Activated T-helper 17 cell treated with anti-CD3 and anti-CD28 coated beads, Interleukin-2, amount 50 U/mL, for 72 hours (primary cell): ENCODE measurements around the gene TRIM63. TPM values are rescaled to one million over a fixed set of nuclear protein-coding genes. Genes with fewer than 3 reads are reported as not detected.

ENCODE experiments used
- ATAC-seq: fragments of 150-1000 bp; cut with Tn5 transposase; replicated peaks from 2 replicates; pipeline ENCODE4 v1.10.0; 2021; ENCODE audit warnings: mild to moderate bottlenecking, moderate library complexity
- H3K27ac Mint-ChIP-seq: one replicate; pipeline ENCODE4 v1.8.0; 2022; ENCODE audit warnings: mixed read lengths
- H3K27me3 Mint-ChIP-seq: one replicate; pipeline ENCODE4 v1.8.0; 2022; ENCODE audit warnings: mixed read lengths
- H3K36me3 Mint-ChIP-seq: one replicate; pipeline ENCODE4 v1.8.0; 2022; ENCODE audit warnings: low read depth, mild to moderate bottlenecking, mixed read lengths
- H3K4me1 Mint-ChIP-seq: one replicate; pipeline ENCODE4 v1.8.0; 2022; ENCODE audit warnings: mixed read lengths
- H3K4me3 Mint-ChIP-seq: one replicate; pipeline ENCODE4 v1.8.0; 2022; ENCODE audit warnings: mild to moderate bottlenecking, mixed read lengths
- H3K9me3 Mint-ChIP-seq: one replicate; pipeline ENCODE4 v1.8.0; 2022; ENCODE audit warnings: mixed read lengths
- total RNA-seq, 2 donors: library from RNA; stranded (reverse); gene quantifications; one replicate each; pipeline ENCODE4 v1.2.3, GENCODE V29; 2022

The TRIM63 gene
- total RNA-seq, 2 donors from 2014 or later, result not detected

DNA sequence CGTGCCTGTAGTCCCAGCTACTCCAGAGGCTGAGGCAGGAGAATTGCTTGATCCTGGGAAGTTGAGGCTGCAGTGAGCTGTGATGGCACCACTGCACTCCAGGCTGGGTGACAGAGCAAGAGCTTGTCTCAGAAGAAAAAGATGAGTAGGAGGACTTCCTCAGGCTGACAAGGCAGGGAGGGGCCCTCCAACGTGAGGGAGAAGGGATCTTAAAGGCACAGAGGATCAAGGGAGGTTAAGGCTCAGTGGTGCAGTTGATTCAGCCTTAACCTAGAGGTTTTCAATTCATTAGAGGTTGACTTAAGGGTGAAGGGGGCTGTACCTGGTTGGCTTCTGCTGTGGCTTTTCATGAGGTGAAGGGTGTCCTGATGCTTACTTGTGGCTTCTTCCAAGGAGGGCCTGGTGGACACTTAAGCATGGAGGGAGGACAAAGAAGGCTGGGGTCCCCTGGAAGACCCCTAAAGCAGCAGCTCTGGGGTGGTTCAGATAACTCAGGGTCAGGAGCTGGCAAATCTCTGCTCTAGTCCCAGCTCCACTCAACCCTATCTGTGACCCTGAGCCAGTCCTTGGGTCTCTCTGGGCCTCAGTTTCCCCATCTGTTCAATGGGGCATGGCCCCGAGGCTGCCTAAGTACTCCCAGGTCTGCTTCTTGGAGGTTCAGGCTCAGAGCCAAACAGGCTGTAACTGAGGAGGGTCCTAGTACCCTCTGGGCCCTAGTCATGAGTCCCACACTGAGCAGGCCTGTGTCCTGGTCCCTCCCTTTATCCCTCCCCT, 39.5 kb downstream of the TRIM63 start:
- H3K36me3 Mint-ChIP-seq, result no peaks in the 10 kb centered on the region
- H3K4me3 Mint-ChIP-seq, result no peak overlapping the region
- ATAC-seq, result no peak

GRCh38 chr1:26025517-26025916, 41.9 kb downstream of the TRIM63 start:
- H3K36me3 Mint-ChIP-seq, result no peaks in the 10 kb centered on the region
- H3K4me1 Mint-ChIP-seq, result no peaks in the 10 kb centered on the region
- no peaks in the 10 kb centered on the region for H3K27me3 Mint-ChIP-seq
- H3K4me3 Mint-ChIP-seq, result no peak overlapping the region
- ATAC-seq, result no peak
- no peaks in the 10 kb centered on the region for H3K9me3 Mint-ChIP-seq
- no peak overlapping the region for H3K27ac Mint-ChIP-seq

More for the DNA sequence above, 39.5 kb downstream of the TRIM63 start:
- Mint-ChIP-seq H3K4me1 (no peaks in the 10 kb centered on the region), H3K9me3 (no peaks in the 10 kb centered on the region), H3K27ac (no peak overlapping the region), H3K27me3 (no peaks in the 10 kb centered on the region)

GRCh38 chr1:26025060-26025459, 42.4 kb downstream of the TRIM63 start:
- Mint-ChIP-seq H3K4me1 (no peaks in the 10 kb centered on the region), H3K36me3 (no peaks in the 10 kb centered on the region), H3K9me3 (no peaks in the 10 kb centered on the region), H3K27ac (no peak overlapping the region), H3K27me3 (no peaks in the 10 kb centered on the region), H3K4me3 (no peak overlapping the region)
- ATAC-seq, result no peak

GRCh38 chr1:26023826-26024225, 43.6 kb downstream of the TRIM63 start:
- Mint-ChIP-seq H3K4me3 (no peak overlapping the region), H3K27me3 (no peaks in the 10 kb centered on the region), H3K4me1 (no peaks in the 10 kb centered on the region), H3K36me3 (no peaks in the 10 kb centered on the region), H3K9me3 (no peaks in the 10 kb centered on the region), H3K27ac (no peak overlapping the region)
- ATAC-seq, result no peak

DNA sequence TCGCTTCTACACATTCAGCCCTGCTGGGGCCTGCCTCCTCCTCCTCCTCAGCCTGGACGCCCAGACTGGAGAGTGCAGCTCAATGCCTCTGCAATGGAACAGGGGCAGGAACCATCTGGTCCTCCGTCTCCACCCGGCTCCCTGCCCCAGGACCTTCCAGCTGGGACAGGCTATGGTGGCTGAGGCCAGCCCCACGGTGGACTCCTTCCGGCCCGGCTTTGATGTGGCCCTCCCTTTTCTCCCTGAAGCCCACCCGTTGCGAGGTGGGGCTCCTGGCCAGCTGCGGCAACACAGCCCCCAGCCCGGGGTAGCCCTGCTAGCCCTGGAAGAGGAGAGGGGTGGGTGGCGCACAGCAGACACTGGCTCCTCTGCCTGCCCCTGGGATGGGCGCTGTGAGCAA, 44.4 kb downstream of the TRIM63 start:
- no peak for ATAC-seq
- H3K27ac Mint-ChIP-seq, result no peak overlapping the region
- no peaks in the 10 kb centered on the region for H3K36me3 Mint-ChIP-seq
- H3K4me1 Mint-ChIP-seq, result no peaks in the 10 kb centered on the region
- no peaks in the 10 kb centered on the region for H3K27me3 Mint-ChIP-seq
- no peaks in the 10 kb centered on the region for H3K9me3 Mint-ChIP-seq
- no peak overlapping the region for H3K4me3 Mint-ChIP-seq

DNA sequence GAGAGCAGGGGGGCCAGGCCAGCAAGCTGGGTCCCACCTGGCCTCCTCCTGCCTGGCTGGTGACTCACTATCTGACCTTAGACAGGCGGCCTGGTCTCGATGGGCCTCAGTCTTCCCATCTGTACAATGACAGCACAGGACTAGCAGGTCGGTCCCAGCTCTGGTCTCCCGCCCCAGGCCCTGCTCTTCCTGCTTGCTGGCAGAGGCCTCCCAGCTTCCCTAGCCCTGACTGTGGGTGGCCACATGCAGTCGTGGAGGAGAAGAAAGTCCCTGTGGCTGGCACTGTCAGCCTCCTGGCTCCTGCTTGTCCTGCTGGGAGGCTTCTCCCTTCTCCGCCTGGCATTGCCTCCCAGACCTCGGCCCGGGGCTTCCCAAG, 45.0 kb downstream of the TRIM63 start:
- Mint-ChIP-seq H3K27ac (no peak overlapping the region), H3K4me1 (no peaks in the 10 kb centered on the region), H3K36me3 (no peaks in the 10 kb centered on the region), H3K4me3 (no peak overlapping the region), H3K27me3 (no peaks in the 10 kb centered on the region), H3K9me3 (no peaks in the 10 kb centered on the region)
- ATAC-seq, result no peak

GRCh38 chr1:26021647-26022403, 45.6 kb downstream of the TRIM63 start, which contains the start of gene EXTL1:
TSS of gene EXTL1 (plus strand) at chr1:26021775. CDS start at chr1:26022647, 872 bp downstream.
- Mint-ChIP-seq H3K27ac (no peak within 1 kb of the TSS), H3K27me3 (no peaks in the 10 kb centered on the region), H3K36me3 (no peaks in the 10 kb centered on the region), H3K4me1 (no peaks in the 10 kb centered on the region), H3K9me3 (no peaks in the 10 kb centered on the region), H3K4me3 (no peak within 1 kb of the TSS)
- no peak for ATAC-seq

DNA sequence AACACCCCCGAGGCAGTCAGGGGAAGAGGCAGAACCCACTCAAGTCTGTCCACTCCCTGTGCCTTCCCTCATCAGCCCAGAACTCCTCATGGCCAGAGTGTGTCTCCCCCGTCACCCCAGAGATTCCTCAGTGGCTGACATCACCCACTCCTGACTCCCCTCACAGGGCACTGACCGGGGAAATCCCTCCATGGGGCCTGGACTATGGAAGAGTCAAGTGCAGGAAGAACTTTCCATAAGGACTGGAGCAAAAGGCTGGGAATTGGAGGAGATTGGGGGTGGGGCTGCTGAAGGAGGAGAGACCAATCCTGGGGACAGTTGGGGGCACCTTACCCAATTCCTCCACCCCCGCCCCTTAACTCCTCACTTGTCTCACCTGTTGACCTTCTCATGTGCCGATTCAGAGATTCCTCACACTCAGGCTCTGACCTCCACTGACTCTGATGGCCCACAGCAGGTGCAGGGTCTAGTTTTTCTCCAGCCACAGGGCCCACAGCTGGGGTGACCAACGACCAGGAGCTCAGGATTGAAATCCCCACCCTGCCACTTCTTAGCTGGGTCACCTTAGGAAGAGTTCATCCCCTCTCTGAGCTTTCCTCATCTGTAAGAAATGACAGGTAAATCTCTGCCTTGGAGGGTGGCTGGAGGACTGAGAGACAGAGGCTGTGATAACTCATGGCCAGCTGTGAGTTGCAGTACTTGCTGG, 46.3 kb downstream of the TRIM63 start:
- H3K27me3 Mint-ChIP-seq, result no peaks in the 10 kb centered on the region
- H3K4me1 Mint-ChIP-seq, result no peaks in the 10 kb centered on the region
- ATAC-seq, result no peak
- no peaks in the 10 kb centered on the region for H3K36me3 Mint-ChIP-seq
- H3K4me3 Mint-ChIP-seq, result no peak overlapping the region
- H3K27ac Mint-ChIP-seq, result no peak overlapping the region
- H3K9me3 Mint-ChIP-seq, result no peaks in the 10 kb centered on the region

DNA sequence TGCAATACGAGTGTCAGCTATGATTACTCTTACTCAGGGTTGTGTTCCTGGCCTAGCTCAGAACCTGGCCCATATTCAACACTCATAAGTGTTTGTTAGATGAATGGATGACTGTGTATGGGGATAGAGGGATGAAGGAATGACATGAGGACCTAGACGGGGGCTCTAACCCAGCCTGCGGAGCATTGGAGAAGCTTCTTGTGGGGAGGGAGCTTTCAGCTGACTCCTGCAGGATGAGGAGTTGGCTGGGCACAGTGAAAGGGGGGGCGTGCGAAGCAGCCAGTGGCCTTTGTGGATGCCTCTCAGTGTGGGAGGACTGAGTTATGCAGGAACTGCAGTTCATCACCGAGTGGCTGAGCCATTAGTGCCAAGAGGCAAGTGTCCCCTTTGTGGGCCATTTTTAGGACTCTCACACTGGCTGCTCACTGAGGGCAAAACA, 47.1 kb downstream of the TRIM63 start:
- no peaks in the 10 kb centered on the region for H3K4me1 Mint-ChIP-seq
- no peak overlapping the region for H3K4me3 Mint-ChIP-seq
- no peaks in the 10 kb centered on the region for H3K27me3 Mint-ChIP-seq
- no peaks in the 10 kb centered on the region for H3K36me3 Mint-ChIP-seq
- H3K27ac Mint-ChIP-seq, result no peak overlapping the region
- no peaks in the 10 kb centered on the region for H3K9me3 Mint-ChIP-seq
- ATAC-seq, result no peak

- no peak for ATAC-seq
- Mint-ChIP-seq H3K9me3 (no peaks in the 10 kb centered on the region), H3K27me3 (no peaks in the 10 kb centered on the region), H3K27ac (no peak overlapping the region), H3K4me3 (no peak overlapping the region), H3K36me3 (no peaks in the 10 kb centered on the region), H3K4me1 (no peaks in the 10 kb centered on the region)
Measured at GRCh38 chr1:26019641-26020315, 47.7 kb downstream of the TRIM63 start.

DNA sequence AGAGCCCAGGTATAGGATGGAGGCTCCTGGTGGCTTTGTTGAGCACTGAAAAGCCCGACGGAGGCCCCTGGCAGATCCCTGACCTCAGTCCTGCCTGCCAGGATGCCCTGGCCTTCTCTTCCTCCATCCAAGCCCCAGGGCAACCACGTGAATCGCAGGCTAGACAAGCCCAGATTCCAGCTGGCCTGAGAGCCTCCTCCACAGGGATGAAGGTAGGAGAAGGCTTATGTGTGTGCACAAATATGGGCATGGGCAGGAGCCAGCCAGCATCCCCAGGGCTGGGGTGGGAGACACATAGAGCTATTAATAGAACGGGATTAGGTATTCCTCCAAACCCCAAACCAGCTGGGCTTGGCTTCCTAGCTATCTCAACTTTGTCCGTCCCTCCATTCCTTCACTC, 49.8 kb downstream of the TRIM63 start:
- no peak overlapping the region for H3K27ac Mint-ChIP-seq
- H3K27me3 Mint-ChIP-seq, result no peaks in the 10 kb centered on the region
- H3K9me3 Mint-ChIP-seq, result no peaks in the 10 kb centered on the region
- no peaks in the 10 kb centered on the region for H3K36me3 Mint-ChIP-seq
- no peaks in the 10 kb centered on the region for H3K4me1 Mint-ChIP-seq
- no peak overlapping the region for H3K4me3 Mint-ChIP-seq
- no peak for ATAC-seq

- H3K36me3 Mint-ChIP-seq, result no peaks in the 10 kb centered on the region
- ATAC-seq, result no peak
Measured at GRCh38 chr1:26016953-26017545, 50.4 kb downstream of the TRIM63 start.

GRCh38 chr1:26016258-26016952, 51.0 kb downstream of the TRIM63 start:
- Mint-ChIP-seq H3K36me3 (no peaks in the 10 kb centered on the region), H3K27ac (no peak overlapping the region), H3K4me3 (no peak overlapping the region), H3K4me1 (no peaks in the 10 kb centered on the region), H3K9me3 (no peaks in the 10 kb centered on the region), H3K27me3 (no peaks in the 10 kb centered on the region)
- ATAC-seq, result no peak

More at GRCh38 chr1:26016953-26017545, 50.4 kb downstream of the TRIM63 start:
- no peaks in the 10 kb centered on the region for H3K4me1 Mint-ChIP-seq
- no peaks in the 10 kb centered on the region for H3K9me3 Mint-ChIP-seq
- H3K27ac Mint-ChIP-seq, result no peak overlapping the region
- no peaks in the 10 kb centered on the region for H3K27me3 Mint-ChIP-seq
- no peak overlapping the region for H3K4me3 Mint-ChIP-seq
